Cardiac fibroblast (primary cell): ENCODE results near the gene SCARB1.

ENCODE experiments used
- DNase-seq, 2 donors: peaks; one replicate each; pipeline versions ENCODE4 v3.0.0 to v3.0.0-alpha.2; 2010; ENCODE audit warnings: low read depth in 2 of 2
- H3K4me3 ChIP-seq, 2 donors: replicated peaks in 1 of 2; 1 replicate in 1 of 2; 2 replicates in 1 of 2; pipeline ENCODE4 v1.5.1; 2011; ENCODE audit warnings: low read depth in 2 of 2, low read length in 2 of 2, mild to moderate bottlenecking in 2 of 2, moderate library complexity in 1 of 2
- TF ChIP-seq, protein P1 (sequence below): IDR thresholded peaks from one replicate; pipeline ENCODE4 v1.5.1; 2011; ENCODE audit warnings: low read depth, mild to moderate bottlenecking, low read length, inconsistent platforms

Gene SCARB1

DNA sequence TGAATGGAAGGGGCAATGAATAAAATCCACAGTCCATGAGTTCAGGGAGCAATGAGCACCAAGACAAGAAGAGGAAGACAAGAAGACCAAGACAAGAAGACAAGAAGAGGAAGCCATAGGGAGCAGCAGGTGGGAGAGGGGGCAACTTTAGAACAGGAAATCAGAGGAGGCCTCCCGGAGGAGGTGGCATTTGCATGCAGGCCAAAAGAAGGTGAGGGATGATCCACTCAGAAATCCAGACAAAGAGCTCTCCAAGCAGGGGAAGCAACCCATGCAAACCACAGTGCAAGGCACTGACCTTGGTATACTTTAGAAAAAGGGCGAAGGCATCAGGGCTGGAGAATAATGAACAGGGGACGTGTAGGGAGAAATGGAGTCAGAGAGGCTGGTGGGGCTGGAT, 58.6 kb downstream of the SCARB1 start:
- DNase-seq, result no peak
- H3K4me3 ChIP-seq, result no peak overlapping the region
- TF ChIP-seq, protein P1, sequence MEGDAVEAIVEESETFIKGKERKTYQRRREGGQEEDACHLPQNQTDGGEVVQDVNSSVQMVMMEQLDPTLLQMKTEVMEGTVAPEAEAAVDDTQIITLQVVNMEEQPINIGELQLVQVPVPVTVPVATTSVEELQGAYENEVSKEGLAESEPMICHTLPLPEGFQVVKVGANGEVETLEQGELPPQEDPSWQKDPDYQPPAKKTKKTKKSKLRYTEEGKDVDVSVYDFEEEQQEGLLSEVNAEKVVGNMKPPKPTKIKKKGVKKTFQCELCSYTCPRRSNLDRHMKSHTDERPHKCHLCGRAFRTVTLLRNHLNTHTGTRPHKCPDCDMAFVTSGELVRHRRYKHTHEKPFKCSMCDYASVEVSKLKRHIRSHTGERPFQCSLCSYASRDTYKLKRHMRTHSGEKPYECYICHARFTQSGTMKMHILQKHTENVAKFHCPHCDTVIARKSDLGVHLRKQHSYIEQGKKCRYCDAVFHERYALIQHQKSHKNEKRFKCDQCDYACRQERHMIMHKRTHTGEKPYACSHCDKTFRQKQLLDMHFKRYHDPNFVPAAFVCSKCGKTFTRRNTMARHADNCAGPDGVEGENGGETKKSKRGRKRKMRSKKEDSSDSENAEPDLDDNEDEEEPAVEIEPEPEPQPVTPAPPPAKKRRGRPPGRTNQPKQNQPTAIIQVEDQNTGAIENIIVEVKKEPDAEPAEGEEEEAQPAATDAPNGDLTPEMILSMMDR, result no peak

GRCh38 chr12:124804011-124804621, 59.5 kb downstream of the SCARB1 start:
- DNase-seq, result peak; percentile 16 to 43
- no peak overlapping the region for H3K4me3 ChIP-seq
- TF ChIP-seq, protein P1, result no peak

- TF ChIP-seq, protein P1, result no peak
- no peak overlapping the region for H3K4me3 ChIP-seq
- no peak for DNase-seq
These were observed 61.3 kb downstream of the SCARB1 start for GRCh38 chr12:124802361-124802760.

GRCh38 chr12:124800506-124800905, 63.2 kb downstream of the SCARB1 start:
- no peak for DNase-seq

GRCh38 chr12:124797321-124797720, 66.3 kb downstream of the SCARB1 start:
- H3K4me3 ChIP-seq, result no peak overlapping the region
- DNase-seq, result no peak
- TF ChIP-seq, protein P1, result no peak

More at GRCh38 chr12:124800506-124800905, 63.2 kb downstream of the SCARB1 start:
- TF ChIP-seq, protein P1, result no peak
- H3K4me3 ChIP-seq, result no peak overlapping the region

GRCh38 chr12:124796303-124796960, 67.2 kb downstream of the SCARB1 start:
- no peak for DNase-seq
- H3K4me3 ChIP-seq, result no peak overlapping the region
- TF ChIP-seq, protein P1, result no peak
